ENCODE results near the gene NR5A1.

The NR5A1 gene

GRCh38 chr9:124488641-124489210, 18.5 kb downstream of the NR5A1 start:
- Histone ChIP-seq H3K9ac (ENCODE audit: low read length) (no peak overlapping the region), H4K20me1 (ENCODE audit: insufficient read depth, low read length) (no peaks in the 10 kb centered on the region), H3K36me3 (replicated peaks; ENCODE audit: insufficient read depth, low read length) (no peaks in the 10 kb centered on the region), H3K27me3 (replicated peaks; ENCODE audit: insufficient read depth, low read length) (peaks cover 88% of the 10 kb centered on the region), H2AFZ (ENCODE audit: low read length) (no peak overlapping the region), H3K27ac (ENCODE audit: low read length) (no peak overlapping the region), H3K79me2 (ENCODE audit: low read length) (no peaks in the 10 kb centered on the region), H3K9me2 (replicated peaks; ENCODE audit: insufficient read depth, low read length) (no peaks in the 10 kb centered on the region), H3K4me3 (ENCODE audit: low read length) (no peak overlapping the region), H3F3A (ENCODE audit: insufficient read depth, low read length) (no peaks in the 10 kb centered on the region), H3K4me2 (ENCODE audit: low read depth, low read length) (no peak overlapping the region), H3K4me1 (ENCODE audit: low read length) (no peaks in the 10 kb centered on the region), H3K9me3 (replicated peaks; ENCODE audit: insufficient read depth, low read length) (no peaks in the 10 kb centered on the region)
- TF ChIP-seq CTCF (IDR thresholded peaks at IDR 0.05; ENCODE audit: low read length) (no peak), EZH2 (optimal IDR thresholded peaks at IDR 0.05; ENCODE audit: low read depth, low read length) (no peak), EZH2phosphoT487 (IDR thresholded peaks at IDR 0.05; ENCODE audit: low read length) (no peak)
- no peak for DNase-seq

GRCh38 chr9:124487260-124488182, 19.7 kb downstream of the NR5A1 start:
- no peaks in the 10 kb centered on the region for H3K9me2 ChIP-seq (replicated peaks; ENCODE audit: insufficient read depth, low read length)
- H3K4me3 ChIP-seq (ENCODE audit: low read length): no peak overlapping the region
- no peak for DNase-seq
- H3K27me3 ChIP-seq (replicated peaks; ENCODE audit: insufficient read depth, low read length): peaks cover 84% of the 10 kb centered on the region
- H3K4me1 ChIP-seq (ENCODE audit: low read length): no peaks in the 10 kb centered on the region
- H3K36me3 ChIP-seq (replicated peaks; ENCODE audit: insufficient read depth, low read length): no peaks in the 10 kb centered on the region
- H4K20me1 ChIP-seq (ENCODE audit: insufficient read depth, low read length): no peaks in the 10 kb centered on the region
- no peak overlapping the region for H3K4me2 ChIP-seq (ENCODE audit: low read depth, low read length)
- H3K9me3 ChIP-seq (replicated peaks; ENCODE audit: insufficient read depth, low read length): no peaks in the 10 kb centered on the region
- H3K79me2 ChIP-seq (ENCODE audit: low read length): no peaks in the 10 kb centered on the region
- H3K27ac ChIP-seq (ENCODE audit: low read length): no peak overlapping the region
- H2AFZ ChIP-seq (ENCODE audit: low read length): no peak overlapping the region
- TF ChIP-seq EZH2 (optimal IDR thresholded peaks at IDR 0.05; ENCODE audit: low read depth, low read length): no peak
- no peak for TF ChIP-seq CTCF (IDR thresholded peaks at IDR 0.05; ENCODE audit: low read length)
- TF ChIP-seq EZH2phosphoT487 (IDR thresholded peaks at IDR 0.05; ENCODE audit: low read length): no peak
- H3K9ac ChIP-seq (ENCODE audit: low read length): no peak overlapping the region
- H3F3A ChIP-seq (ENCODE audit: insufficient read depth, low read length): no peaks in the 10 kb centered on the region

GRCh38 chr9:124486778-124487259, 20.4 kb downstream of the NR5A1 start:
- no peak overlapping the region for H3K9ac ChIP-seq (ENCODE audit: low read length)
- H3K4me2 ChIP-seq (ENCODE audit: low read depth, low read length): no peak overlapping the region
- no peaks in the 10 kb centered on the region for H4K20me1 ChIP-seq (ENCODE audit: insufficient read depth, low read length)
- H3K4me3 ChIP-seq (ENCODE audit: low read length): no peak overlapping the region
- TF ChIP-seq CTCF (IDR thresholded peaks at IDR 0.05; ENCODE audit: low read length) (no peak), EZH2phosphoT487 (IDR thresholded peaks at IDR 0.05; ENCODE audit: low read length) (no peak), EZH2 (optimal IDR thresholded peaks at IDR 0.05; ENCODE audit: low read depth, low read length) (no peak)
- no peak overlapping the region for H2AFZ ChIP-seq (ENCODE audit: low read length)
- H3K27ac ChIP-seq (ENCODE audit: low read length): no peak overlapping the region
- H3K4me1 ChIP-seq (ENCODE audit: low read length): no peaks in the 10 kb centered on the region
- H3K79me2 ChIP-seq (ENCODE audit: low read length): no peaks in the 10 kb centered on the region
- H3K9me3 ChIP-seq (replicated peaks; ENCODE audit: insufficient read depth, low read length): no peaks in the 10 kb centered on the region
- no peaks in the 10 kb centered on the region for H3K9me2 ChIP-seq (replicated peaks; ENCODE audit: insufficient read depth, low read length)
- no peak for DNase-seq
- H3K27me3 ChIP-seq (replicated peaks; ENCODE audit: insufficient read depth, low read length): peaks cover 85% of the 10 kb centered on the region
- H3K36me3 ChIP-seq (replicated peaks; ENCODE audit: insufficient read depth, low read length): no peaks in the 10 kb centered on the region
- H3F3A ChIP-seq (ENCODE audit: insufficient read depth, low read length): no peaks in the 10 kb centered on the region
